Measurements from ENCODE around the gene TOMM20. TPM values are rescaled to one million over a fixed set of nuclear protein-coding genes. Genes with fewer than 3 reads are reported as not detected.
A peak's percentile ranks its signal among the peaks of the same experiment; 100 is the strongest.

The TOMM20 gene
- total and polyA plus RNA-seq, 3 donors from 2014 or later, result 74.7 to 113 (median 80.6) TPM

DNA sequence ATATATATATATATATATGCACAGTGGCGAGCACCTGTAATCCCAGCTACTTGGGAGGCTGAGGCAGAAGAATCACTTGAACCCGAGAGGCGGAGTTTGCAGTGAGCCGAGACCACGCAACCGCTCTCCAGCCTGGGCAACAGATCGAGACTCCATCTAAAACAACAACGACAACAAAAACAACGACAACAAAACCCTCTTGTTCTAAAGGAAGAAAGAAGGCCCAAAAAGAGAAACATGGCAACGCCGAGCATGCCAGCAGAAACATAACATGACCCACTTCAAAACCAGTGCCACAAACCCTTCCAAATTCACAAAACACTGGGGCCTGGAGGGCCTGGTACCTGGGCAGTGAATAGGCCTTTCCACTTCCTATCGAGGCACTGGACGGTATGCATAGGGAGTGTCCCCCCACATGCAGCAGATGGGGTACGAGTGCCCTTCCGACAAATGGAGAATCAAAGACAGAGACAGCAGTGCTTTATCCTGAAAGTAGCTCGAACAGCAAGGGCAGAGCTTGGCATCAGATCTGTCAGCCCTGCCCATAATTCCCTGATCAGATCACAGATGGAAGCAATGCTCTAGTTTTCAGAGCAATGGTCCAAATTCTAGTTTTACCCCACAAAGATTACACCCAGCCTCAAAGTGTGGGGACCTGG is 52.0 kb downstream of the TOMM20 start:
- peaks cover 34% of the 10 kb centered on the region for H3K4me1 ChIP-seq
- no peaks in the 10 kb centered on the region for H3K27me3 ChIP-seq
- 95% methylated on average over 14 to 16 of the region's 16 CpGs for WGBS, 2 donors
- DNase-seq, result no peak
- H3K4me3 ChIP-seq, result no peak overlapping the region
- no peaks in the 10 kb centered on the region for H3K36me3 ChIP-seq (ENCODE audit: low read depth, missing control alignments)
- H3K9me3 ChIP-seq, result no peaks in the 10 kb centered on the region
- TF ChIP-seq POLR2A (IDR thresholded peaks at IDR 0.05), result no peak
- TF ChIP-seq, protein P1, sequence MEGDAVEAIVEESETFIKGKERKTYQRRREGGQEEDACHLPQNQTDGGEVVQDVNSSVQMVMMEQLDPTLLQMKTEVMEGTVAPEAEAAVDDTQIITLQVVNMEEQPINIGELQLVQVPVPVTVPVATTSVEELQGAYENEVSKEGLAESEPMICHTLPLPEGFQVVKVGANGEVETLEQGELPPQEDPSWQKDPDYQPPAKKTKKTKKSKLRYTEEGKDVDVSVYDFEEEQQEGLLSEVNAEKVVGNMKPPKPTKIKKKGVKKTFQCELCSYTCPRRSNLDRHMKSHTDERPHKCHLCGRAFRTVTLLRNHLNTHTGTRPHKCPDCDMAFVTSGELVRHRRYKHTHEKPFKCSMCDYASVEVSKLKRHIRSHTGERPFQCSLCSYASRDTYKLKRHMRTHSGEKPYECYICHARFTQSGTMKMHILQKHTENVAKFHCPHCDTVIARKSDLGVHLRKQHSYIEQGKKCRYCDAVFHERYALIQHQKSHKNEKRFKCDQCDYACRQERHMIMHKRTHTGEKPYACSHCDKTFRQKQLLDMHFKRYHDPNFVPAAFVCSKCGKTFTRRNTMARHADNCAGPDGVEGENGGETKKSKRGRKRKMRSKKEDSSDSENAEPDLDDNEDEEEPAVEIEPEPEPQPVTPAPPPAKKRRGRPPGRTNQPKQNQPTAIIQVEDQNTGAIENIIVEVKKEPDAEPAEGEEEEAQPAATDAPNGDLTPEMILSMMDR (IDR thresholded peaks at IDR 0.05), result no peak
- H3K27ac ChIP-seq, result peak overlapping the region in 1 of 2 donors; percentile 68
- intact Hi-C loops (cut with DNase I; ENCODE audit: low total_unique reads), result loop anchor here (5.0 to 10.0 kb wide), 2 partner anchors 92 to 354 kb away; no protein-coding TSS in a partner anchor

- no peak for TF ChIP-seq POLR2A (IDR thresholded peaks at IDR 0.05)
- TF ChIP-seq, protein P1 (IDR thresholded peaks at IDR 0.05), result no peak
- Histone ChIP-seq H3K4me3 (no peak overlapping the region), H3K27ac (peak overlapping the region in 1 of 2 donors; percentile 44), H3K9me3 (no peaks in the 10 kb centered on the region), H3K36me3 (ENCODE audit: low read depth, missing control alignments) (no peaks in the 10 kb centered on the region), H3K4me1 (peaks cover 34% of the 10 kb centered on the region), H3K27me3 (no peaks in the 10 kb centered on the region)
- 71 to 82% methylated on average over 8 of the region's 8 CpGs for WGBS, 2 donors
- no peak for DNase-seq
- intact Hi-C loops (cut with DNase I; ENCODE audit: low total_unique reads), result loop anchor here (5.0 to 10.0 kb wide), 2 partner anchors 91 to 354 kb away; no protein-coding TSS in a partner anchor
Observed at GRCh38 chr1:235075777-235076308, 52.8 kb downstream of the TOMM20 start.

DNA sequence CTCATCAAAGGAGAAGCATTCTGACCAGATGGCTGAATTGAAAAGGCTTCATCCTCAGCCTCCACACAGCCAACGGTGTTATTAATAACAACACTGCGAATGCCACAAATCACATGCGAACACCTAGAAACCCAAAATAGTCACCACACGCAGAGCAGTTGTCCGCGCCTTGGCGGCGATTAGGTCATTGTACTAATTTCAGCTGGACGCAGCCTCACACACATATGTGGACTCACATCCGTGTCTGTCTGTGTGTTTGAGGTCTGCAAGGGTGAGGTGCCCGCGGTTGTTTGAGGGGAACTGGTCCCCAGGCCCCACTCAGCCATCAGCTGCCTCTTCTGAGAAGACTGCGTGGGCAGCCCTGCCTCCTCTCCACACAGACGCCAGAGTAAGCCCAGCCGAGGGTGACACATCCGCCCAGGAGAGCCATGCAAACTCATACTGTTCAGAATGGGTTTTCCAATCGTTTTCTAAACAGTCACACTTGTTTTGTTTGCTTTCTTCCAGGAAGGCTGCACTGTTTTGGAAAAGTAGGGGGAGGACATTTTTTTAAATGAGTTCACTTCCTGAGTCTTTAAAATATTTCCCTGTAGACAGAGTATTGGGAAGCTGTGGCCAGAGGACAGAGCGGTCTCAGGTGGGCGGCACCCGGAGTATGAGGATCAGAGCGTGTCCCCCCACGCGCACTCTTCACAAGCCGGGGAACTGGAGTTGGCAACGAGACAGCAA is 53.4 kb downstream of the TOMM20 start:
- intact Hi-C loops (cut with DNase I; ENCODE audit: low total_unique reads), result loop anchor here (5.0 to 10.0 kb wide), 2 partner anchors 90 to 353 kb away; no protein-coding TSS in a partner anchor
- peak overlapping the region; percentile 44 to 50 for H3K27ac ChIP-seq
- no peak overlapping the region for H3K4me3 ChIP-seq
- DNase-seq, result no peak
- TF ChIP-seq POLR2A (IDR thresholded peaks at IDR 0.05), result no peak
- TF ChIP-seq, protein P1 (IDR thresholded peaks at IDR 0.05), result no peak
- no peaks in the 10 kb centered on the region for H3K27me3 ChIP-seq
- H3K4me1 ChIP-seq, result peaks cover 34% of the 10 kb centered on the region
- no peaks in the 10 kb centered on the region for H3K36me3 ChIP-seq (ENCODE audit: low read depth, missing control alignments)
- H3K9me3 ChIP-seq, result no peaks in the 10 kb centered on the region
- 54 to 58% methylated on average over 22 to 25 of the region's 25 CpGs for WGBS, 2 donors

DNA sequence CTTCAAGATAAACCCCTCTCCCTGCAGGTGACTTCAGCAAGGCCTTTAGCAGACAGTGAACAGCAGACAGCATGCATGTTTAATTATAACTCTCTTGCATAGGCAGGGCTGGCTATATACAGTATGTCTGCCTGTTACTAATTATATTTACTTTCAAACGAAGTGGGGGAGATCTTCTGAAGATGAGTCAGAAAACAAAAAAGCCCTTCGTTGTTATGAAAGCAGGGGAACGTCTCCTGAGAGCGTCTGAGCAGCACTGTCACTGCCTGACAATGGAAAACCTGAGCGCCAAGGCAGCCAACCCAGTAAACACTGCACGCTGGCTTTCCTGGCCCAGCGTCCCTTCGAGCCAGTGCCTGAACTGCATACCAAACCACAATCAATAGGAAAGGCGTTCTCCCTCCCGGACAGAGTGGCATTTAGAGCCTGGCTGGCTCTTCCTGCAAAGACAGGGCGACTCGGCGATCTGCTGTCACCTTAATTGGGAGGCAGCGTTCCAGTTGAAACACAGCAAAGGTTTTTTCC is 54.1 kb downstream of the TOMM20 start:
- H3K27ac ChIP-seq, result peak overlapping the region in 1 of 2 donors; percentile 44
- no peak for DNase-seq
- no peaks in the 10 kb centered on the region for H3K36me3 ChIP-seq (ENCODE audit: low read depth, missing control alignments)
- no peaks in the 10 kb centered on the region for H3K9me3 ChIP-seq
- H3K27me3 ChIP-seq, result no peaks in the 10 kb centered on the region
- 56 to 64% methylated on average over 14 of the region's 14 CpGs for WGBS, 2 donors
- TF ChIP-seq POLR2A (IDR thresholded peaks at IDR 0.05), result no peak
- TF ChIP-seq, protein P1 (IDR thresholded peaks at IDR 0.05), result no peak
- peaks cover 35% of the 10 kb centered on the region for H3K4me1 ChIP-seq
- intact Hi-C loops (cut with DNase I; ENCODE audit: low total_unique reads), result loop anchor here (5.0 to 10.0 kb wide), 2 partner anchors 90 to 352 kb away; no protein-coding TSS in a partner anchor
- H3K4me3 ChIP-seq, result no peak overlapping the region

Measured in testis (tissue), 3 donors.